HG02852 (cell line): Measurements from ENCODE around the gene DRGX.

Experiments used
- ATAC-seq: cut with Tn5 transposase; IDR thresholded peaks from one replicate; pipeline ENCODE4 v1.9.1; 2021; ENCODE audit warnings: mild to moderate bottlenecking, moderate library complexity; ENCODE audit not compliant: unreplicated experiment

Gene DRGX

DNA sequence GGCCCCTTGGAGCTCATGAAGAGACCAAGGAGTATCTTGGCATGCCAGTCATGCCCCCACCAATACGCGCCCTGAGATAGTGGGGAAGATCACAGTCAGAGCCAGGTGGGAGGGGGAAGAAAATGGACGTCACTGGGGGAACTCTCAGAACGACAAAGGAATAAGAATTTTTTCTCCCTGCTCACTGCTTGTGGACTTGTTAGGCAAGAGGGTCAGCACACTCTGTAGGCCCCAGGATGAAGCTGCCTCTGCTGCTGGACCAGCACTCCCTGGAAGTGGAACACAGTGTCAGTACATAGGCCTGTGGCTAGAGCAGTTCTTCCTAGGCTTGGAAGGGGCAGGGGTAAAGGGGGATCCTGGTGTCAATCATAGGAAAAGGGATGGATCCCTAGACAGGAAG, 46.5 kb downstream of the DRGX start:
- ATAC-seq: no peak

DNA sequence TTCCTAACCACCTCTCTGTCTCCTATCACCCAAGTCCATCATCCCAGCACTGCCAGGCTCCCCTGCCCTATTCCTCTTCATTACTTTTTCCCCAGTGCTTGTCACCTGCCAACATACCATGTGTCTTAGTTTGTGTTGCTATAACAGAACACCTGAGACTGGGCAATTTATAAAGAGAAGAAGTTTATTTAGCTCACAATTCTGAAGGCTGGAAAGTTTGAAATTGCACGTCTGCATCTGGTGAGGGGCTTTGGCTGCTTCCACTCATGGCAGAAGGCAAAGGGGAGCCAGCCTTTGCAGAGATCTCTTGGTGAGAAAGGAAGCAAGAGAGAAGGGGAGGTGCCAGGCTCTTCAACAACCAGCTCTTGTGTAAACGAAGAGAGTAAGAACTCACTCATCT, 47.3 kb downstream of the DRGX start:
- ATAC-seq: no peak

DNA sequence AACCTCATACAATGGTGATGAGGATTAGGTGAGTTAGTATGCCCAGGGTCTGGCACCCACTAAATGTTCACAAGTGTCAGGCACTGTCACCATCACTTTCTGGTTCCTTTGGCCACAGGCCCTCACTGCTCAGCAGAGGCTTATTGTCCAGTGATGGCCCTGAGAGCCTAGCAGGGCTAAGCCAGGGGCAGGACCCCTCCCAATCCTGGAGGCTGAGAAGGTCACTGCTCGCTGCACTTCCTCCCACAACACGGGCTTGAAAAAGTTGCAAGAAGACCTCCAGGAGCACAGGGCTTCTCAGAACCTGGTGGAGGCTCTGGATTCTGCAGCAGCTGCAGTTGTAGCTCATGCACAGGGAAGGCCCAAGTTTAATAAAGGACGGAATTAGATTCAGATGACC, 48.1 kb downstream of the DRGX start:
- no peak for ATAC-seq

DNA sequence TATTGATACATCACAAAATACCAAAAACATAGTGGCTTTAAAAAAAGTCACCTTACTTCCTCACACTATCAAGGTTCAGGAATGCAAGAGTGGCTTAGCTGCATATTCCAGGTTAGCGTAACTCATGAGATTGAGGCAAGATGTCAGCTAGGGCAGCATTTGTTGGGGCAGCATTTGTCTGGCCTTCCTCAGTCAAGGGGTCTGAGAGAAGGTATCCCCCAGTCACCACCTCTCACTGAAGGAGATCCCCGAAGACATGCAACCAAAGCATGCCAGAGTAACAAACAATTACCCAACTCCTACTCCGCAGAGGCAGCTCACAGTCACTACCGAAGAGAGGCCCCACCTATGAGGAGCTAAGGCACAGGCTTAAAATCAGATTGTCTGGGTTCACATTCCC, 48.5 kb downstream of the DRGX start:
- ATAC-seq: no peak

DNA sequence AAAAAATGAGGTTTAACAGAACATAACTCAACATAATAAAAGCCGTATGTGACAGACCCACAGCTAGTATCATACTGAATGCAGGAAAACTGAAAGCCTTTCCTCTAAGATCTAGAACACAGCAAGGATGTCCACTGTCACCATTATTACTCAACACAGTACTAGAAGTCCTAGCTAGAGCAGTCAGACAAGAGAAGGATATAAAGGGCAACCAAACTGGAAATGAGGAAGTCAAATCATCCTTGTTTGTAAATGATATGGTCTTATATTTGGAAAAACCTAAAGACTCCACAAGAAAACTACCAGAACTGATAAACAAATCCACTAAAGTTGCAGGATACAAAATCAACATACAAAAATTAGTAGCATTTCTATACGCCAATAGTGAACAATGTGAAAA, 51.0 kb downstream of the DRGX start:
- no peak for ATAC-seq

DNA sequence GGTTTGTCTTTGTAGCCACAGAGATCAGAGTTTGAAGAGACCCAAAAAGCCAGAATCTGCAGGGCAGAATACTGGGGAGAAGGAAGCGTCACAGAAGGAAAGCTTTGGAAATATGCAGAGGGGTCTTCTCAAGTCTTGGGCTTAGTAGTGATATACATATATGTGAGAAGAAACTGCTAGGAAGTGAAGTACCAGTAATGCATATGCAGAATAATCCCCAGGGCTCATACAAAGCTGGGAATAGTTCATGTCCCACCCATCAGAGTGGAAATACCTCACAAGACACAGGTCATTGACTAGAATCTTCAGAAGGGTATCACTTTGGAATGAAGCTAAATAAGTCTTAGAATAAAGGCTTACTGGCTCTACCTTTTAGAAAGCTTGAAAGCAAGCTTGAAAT, 57.3 kb downstream of the DRGX start:
- ATAC-seq: no peak

DNA sequence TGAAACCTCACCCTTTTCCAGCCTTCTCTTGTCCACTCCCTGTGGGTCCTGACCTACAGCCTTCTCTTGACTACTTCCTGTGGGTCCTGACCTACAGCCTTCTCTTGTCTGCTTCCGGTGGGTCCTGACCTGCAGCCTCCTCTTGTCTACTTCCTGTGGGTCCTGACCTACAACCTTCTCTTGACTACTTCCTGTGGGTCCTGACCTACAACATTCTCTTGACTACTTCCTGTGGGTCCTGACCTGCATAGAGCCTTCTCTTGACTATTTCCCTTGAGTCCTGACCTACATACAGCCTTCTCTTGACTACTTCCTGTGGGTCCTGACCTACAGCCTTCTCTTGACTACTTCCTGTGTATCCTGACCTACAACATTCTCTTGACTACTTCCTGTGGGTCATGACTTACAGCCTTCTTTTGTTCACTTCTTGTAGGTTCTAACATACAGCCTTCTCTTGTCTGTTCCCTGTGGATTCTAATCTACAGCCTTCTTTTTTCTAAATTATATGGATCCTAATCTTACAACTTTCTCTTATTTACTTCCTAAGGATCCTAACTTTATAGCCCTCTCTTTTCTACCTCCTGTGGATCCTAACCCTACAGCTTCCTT, 60.4 kb downstream of the DRGX start:
- ATAC-seq: no peak

DNA sequence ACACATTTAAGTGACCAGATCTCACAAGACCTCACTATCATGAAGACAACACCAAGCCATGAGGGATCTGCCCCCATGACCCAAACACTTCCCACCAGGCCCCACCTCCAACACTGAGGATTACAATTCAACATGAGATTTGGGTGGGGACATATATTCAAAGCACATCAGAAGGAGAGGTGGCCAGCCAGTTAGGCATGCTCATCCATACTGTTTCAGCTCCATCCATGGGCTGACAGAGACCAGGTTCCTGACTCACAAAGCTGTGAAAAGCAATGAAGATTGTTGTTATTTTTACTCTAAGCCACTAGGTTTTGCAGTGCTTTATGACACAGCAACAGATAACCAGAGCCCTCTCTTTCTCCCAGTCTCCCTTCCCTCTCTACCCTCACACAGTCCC, 60.9 kb downstream of the DRGX start:
- no peak for ATAC-seq

DNA sequence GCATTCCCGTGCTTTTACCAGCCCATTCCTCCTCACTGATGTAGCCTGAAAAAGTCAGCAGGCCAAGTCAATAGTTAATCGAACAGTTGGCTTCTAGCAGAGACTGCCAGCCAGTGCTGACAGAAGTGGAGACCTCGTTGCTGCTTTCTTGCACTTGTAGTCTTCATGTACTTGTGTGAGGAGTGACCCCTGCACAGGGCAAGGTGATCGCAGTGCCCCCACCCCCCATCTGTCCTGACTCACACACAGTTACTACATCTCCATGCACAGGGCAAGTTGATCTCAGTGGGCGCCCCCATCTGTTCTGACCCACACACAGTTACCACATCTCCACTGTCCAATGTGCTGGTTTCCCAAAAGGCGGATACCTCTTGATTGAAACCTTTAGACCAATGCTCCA, 62.7 kb downstream of the DRGX start:
- ATAC-seq: no peak

DNA sequence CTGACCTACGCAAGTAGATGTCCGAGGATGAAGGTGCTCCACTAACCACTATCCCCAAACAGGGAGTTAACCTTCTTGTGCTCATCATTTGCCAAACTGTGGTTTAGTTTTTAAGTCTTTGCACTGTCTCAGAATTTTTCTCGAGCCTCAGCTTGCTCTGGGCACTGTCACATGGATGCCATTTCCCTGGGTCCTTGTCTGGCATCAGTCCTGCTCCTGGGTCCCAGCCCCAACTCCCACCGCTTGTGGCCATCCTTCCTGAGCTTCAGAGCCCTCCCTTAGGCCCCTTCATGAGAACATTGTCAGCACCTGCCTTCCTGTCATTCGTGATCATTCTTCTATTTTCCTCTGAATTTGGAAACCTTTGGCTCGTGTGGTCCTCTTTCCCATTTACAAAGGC, 63.1 kb downstream of the DRGX start:
- no peak for ATAC-seq

DNA sequence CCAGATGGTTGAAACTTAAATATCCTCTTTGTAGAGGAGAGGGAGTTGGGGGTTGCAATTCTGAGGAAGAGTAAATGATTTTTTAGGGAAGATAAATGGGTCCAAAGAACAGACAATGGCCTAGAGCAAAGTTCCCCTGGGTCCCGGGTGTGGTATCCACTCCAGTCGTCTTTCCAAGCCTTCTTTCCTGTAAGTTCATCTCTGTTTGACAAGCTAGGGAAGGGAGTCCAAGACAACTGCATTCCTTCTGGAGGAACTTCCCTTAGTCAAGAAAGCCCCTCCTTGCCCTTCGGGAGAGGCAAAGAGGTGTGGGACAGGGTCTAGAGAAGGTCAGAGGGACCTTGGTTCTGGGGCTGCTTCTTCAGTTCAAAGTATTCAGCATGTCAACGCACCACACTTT, 63.6 kb downstream of the DRGX start:
- ATAC-seq: no peak

DNA sequence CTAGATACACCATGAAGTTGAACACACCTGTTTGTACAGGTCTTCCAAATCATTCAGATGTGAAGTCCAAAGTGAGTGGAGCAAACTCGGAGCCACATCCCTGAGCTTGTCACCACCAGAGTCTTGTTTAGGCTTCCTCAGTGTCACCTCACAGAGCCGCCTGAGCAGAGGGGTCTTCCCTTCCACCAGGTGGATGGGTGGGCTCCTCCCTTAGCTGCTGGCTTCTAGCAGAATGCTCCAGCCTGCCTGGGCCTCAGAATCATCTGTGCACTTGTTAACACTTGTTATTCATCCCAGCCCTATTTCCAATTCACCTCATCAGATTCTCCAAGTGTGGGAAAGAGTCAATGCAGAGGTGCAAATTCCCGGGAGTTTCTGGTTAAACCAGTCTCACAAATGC, 64.5 kb downstream of the DRGX start:
- ATAC-seq: no peak

DNA sequence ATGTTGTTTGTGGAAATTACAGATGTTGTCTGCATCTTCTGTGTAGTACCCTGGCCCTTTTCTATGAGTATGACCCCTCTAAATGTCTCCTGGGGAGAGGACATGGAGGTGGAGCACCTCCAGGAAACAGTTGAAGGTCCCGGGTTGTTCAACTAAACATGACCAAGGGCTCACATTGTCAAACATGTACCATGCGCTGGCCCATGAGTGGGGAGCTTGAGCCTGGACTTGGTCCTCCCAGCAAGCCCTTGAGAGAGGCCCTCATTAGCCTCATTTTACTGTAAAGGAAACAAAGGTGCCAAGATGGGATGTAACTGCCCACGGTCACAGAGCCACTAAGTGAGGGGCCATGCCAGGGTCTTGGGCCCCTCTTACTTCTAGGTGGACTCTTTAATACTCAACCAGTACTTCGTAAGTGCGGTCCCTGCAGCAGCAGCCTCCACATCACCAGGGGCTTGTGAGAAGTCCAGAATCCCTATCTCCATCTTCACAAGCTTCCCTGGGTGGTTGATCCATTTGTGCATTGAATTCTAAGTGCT, 65.7 kb downstream of the DRGX start:
- ATAC-seq: no peak

DNA sequence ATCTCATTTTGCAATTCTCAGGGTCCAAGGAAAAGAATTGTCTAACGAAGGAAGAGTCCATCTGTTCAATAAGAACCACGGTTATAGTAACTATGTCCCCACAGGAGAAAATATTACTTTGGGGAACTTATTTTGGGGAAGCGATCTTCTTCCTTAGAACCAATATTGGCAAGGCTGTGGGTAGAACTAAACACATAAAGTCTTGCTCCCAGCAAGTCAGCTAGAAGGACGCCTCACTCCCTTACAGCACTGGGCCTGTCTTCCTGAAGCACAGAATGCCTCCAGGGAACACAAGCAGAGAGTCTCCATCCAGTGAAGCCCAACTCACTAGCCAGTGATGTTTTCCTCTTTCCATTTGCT, 66.8 kb downstream of the DRGX start:
- no peak for ATAC-seq

DNA sequence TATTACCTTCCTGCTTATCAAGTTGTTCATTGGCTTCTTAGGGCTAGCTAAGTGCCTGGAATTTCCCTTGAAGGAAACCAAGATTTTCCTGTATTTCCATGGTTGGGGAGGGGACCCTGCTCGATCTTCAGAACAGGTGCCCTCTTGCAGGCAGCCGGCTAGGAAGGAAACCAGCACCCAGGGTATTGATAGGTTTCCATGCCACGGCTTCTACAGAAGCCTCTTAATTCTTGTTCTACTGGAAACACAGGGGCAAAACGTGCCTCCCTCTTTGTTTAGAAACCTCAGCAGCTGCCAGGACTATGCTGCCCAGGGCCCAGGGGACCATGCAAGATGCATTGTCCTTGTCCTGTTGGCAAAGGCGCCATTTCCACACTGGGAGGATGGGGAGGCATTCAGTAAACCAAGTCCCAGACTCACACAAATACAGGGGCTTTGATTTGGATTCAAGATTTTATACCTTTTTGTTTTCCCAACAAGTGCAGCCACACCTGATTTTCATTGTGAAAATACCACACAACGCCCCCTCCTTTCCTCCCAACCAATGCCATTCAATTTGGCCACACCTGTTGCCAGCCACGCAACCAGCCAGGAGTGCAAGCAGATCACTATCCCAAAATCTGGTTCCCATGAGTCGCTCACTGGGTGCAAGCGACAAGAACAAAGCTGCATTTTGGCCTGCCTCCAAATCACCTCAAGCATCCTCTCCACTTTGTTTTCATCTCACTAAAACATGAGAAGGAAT, 67.3 kb downstream of the DRGX start:
- no peak for ATAC-seq

DNA sequence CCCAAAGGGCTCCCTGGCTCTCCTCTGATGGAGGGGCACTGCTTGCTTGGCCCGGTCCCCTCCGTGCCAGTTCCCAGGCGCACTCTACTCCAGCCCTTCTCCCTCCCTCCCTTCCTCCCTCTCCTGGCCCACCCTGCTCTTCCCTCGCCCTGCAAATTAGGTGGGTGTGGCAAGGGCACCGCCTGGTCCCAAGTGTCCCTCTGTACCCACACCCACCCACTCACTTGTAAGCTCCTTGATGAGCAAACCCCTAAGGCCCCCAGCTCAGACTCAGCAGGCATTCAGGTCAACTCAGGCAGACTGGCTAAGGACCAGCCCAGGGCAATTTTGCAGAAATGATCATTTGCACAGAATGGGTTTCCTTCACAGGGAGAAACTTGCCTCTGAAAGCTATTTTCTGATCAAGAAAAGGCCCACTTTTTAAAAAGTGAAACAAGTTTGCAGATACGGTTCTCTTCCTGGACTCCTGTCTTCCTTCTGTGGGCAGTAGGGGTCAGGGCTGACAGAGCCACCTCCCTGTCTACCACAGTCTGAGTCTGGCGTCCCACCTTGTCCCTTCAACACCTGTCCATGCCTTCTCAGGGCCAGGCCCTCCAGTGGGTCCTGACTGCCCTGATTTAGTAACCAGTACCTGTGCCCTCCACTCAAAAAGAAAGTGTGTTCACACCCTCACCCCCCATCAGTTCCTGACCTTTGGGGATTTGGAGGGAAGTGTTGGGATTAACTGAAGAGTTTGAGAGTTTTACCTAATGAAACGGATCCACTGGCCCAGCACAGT, 68.7 kb downstream of the DRGX start:
- no peak for ATAC-seq

DNA sequence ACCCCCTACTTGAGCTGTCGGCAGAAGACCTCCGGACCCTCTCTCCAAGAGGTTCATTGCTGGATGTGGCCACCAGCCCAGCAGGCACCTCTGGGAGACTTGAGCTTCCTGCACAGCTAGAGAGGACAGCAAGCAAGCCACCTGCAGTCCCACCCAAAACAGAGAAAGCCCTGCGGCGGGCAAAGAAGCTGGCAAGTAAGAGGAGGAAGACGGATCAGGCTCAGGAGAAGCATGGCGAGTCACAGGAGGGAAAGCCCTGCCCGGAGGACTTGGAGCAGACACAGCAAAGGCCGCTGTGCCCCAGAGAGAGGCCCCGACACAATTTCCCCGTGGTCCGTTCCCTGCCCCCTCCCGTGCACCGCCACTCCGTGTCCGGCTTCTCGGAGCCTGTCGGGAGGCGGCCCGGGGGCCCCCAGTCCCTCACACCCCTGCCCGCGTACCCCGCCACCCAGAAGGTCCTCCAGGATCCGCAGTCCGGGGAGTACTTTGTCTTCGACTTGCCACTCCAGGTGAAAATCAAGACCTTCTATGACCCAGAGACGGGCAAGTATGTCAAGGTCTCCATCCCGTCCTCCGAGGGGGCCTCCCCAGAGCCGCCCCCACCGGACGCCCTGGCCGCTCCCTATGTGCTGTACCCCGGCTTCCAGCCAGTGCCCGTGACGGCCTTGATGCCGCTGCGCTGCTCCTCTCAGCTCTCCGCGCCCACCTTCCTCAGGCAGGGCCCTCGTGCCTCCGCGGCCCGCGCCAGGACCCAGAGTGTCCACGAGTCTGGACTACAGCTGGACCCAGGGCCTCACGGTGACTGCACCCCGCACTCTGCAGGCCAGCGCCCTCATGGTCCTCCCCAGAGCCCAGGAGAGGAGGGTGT, 69.7 kb downstream of the DRGX start:
- no peak for ATAC-seq

DNA sequence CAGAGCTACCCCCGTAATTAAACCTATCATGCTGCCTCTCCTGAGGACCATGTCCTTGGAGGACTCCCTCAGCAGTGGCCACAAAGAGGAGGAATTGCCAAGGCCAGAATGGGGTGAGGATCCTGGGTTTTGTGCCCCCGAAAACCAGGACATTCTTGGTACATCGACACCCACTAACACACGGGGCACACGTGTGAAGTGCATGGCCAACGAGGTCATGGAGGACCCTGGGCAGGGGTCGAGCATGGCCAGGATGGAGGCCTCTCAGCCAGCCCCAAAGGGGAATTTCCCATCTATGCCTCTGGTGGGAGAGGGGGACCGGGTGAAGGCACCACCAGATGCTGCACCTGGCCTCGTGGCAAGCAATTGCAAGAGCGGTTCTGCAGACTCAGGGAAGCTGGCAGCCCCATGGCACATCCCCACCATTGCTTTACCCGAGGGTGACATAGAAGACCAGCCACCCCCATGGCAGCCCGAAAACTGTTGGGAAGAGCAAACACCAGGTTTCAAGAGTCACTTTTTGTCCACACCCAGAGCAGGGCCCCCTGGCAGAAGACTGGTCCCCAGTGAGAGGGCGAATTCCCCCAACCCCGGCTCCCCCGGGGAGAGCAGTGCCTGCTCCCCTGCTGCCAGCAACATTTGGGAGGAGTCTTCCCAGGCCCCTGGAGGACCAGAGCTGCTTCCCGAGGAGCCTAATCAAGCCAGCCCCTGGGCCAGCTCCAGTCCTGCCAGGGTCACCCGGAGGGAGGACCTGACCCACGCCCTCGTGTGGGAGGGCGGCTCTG, 70.6 kb downstream of the DRGX start:
- no peak for ATAC-seq

DNA sequence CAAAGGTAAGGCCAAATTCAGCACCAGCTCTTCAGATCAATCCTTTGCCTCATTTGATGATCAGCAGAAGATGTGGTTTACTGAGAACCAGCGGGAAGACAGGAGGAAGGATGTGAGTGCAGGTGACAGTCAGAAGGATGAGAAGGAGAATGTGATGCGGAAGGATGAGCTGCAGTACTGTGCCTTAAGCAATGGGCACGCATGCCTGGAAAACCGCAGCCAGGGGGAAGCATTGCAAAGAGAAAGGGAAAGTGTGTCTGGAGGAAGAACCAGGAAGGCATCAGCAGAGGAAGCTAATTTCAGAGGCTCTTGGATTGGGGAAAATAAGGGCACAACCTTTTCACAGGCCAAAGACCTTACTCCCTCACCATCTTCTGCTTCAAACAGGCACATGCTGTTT, 71.2 kb downstream of the DRGX start:
- ATAC-seq: no peak

DNA sequence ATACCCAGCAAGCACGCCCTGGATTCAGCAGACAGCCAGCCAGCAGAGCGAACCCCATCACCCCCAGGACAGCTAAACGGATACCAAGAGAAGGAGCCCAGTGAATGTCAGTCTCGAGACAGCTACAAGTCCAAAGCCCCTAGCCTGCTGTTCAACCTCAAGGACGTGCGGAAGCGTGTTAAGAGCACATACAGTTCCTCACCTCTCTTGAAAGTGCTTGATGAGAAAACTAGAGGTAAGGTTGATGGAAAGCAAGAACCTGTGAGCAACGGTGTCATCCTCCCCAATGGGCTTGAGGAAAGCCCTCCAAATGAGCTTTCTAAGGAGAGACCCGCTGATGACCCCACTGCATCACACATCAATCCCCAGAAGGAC, 72.0 kb downstream of the DRGX start:
- ATAC-seq: no peak
